Posterior vena cava (tissue), 2 donors: ENCODE data around the gene ANKRD27. TPM values are rescaled to one million over a fixed set of nuclear protein-coding genes. Genes with fewer than 3 reads are reported as not detected.

ENCODE experiments used
- DNase-seq: peaks from one replicate; pipeline ENCODE4 v3.0.0-alpha.2; 2020; ENCODE audit warnings: low spot score
- intact Hi-C, 2 donors: fragments of 100-400 bp; cut with DNase I; formaldehyde crosslinking; loops; one replicate each; pipeline versions ENCODE4 v1.14.1 to v1.14.2; 2022 to 2023
- total RNA-seq, 2 donors: library from RNA; stranded (reverse); fragmentation: NEBNext Ultra II Directional; extraction: Animal tissue kit (Norgen Biotek cat#: 25700); gene quantifications; one replicate each; pipeline ENCODE4 v1.2.1, GENCODE V29; 2021
- donor health status: DM: yes; HTN: yes; CAD: no.
- donor health status: DM: yes; HTN: yes; CAD: no.

The ANKRD27 gene
- total RNA-seq, 2 donors from 2014 or later: 25.2 to 38.1 TPM

DNA sequence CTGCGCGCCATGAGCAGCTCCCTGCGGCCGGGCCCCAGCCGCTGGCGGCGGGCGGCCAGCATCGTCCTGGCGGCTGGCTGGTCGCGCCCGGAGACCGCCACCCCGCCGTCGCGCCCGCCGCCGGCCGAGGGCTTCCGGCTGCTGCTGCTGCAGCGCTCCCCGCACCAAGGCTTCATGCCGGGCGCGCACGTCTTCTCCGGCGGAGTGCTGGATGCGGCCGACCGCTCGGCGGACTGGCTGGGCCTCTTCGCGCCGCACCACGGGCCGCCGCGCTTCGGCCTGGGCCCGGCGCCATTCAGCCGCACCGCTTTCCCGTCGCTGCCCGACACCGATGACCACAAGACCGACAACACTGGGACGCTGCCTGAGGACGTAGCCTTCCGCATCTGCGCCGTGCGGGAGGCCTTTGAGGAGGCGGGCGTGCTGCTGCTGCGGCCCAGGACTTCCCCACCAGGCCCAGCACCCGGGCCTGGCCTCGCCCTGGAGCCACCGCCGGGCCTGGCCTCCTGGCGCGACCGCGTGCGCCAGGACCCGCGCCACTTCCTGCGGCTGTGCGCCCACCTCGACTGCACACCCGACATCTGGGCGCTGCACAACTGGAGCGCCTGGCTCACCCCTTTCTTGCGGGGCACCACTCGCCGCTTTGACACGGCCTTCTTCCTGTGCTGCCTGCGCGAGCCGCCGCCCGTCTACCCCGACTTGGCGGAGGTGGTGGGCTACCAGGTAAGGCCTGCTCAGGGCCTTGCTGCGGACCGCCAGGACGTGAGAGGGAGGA lies 17.2 kb upstream of the ANKRD27 start:
- DNase-seq: peak; percentile 93
- intact Hi-C loops: no loop called here

DNA sequence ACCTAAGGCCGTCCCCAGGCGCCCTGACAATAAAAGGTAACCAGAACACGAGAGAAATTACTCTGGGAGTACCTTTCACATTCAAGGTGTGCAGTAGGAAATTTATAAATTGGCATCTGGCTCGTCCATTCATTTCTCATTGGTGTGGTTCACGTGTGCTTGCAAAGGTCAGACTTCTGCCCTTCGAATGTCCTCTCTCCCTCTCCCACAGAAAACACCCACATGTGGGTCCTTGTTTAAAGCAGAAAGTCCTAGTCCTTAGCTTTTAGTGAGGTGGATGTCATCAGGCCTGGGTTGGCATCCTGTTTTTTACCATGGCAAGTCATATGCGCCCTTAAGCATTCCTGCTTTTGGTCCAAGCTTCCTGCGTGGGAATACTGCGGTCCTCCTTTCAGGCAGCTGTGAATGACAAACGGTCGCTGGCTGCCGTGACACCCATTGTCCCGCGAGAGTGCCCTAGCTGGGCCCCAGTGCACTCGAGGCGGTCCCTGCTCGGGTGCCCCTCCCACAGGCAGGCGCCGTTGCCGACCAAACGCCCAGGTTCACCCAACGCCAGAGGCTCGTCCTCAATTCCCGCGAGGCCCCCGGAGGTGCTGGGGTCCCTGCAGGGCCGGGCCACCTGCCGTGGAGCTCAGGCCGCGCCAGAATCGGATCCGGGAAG lies 16.4 kb upstream of the ANKRD27 start, which contains the start of gene NUDT19:
Gene NUDT19, plus strand, starts transcription at position 531 of the 661 bp plus-strand sequence. CDS start 140 bp downstream, outside the sequence.
- peak; percentile 96 for DNase-seq
- intact Hi-C loops: no loop called here

DNA sequence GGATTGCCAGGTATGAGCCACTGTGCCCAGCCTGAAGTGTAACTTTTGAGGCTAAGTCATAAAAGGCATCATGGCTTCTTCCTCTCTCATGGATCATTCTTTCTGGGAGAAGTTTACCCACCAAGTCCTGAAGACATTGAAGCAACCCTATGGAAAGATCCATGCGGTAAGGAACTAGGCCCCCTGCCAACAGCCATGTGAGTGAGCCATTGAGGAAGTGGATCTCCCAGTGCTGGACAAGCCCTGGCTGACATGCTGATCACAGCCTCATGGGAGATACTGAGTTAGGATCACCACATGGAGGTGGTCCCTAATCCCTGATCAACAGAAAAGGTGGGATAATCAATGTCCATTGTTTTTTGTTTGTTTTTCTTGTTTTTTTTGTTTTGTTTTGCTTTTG lies 13.3 kb upstream of the ANKRD27 start:
- intact Hi-C loops: no loop called here
- DNase-seq: no peak

DNA sequence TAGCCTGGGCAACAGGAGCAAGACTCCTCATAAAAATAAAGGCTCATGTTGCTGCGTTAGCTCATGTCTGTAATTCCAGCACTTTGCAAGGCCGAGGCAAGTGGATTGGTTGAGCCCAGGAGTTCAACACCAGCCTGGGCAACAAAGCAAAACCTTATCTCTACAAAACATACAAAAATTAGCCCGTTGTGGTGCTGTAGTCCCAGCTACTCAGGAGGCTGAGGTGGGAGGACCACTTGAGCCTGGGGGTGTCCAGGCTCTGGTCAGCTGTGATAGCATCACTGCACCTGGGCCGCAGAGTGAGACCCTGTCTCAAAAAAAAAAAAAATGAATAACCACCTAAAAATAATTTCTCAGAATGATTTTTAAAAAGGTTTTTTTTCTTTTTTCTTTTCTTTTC lies 12.7 kb upstream of the ANKRD27 start:
- intact Hi-C loops: no loop called here
- DNase-seq: no peak

DNA sequence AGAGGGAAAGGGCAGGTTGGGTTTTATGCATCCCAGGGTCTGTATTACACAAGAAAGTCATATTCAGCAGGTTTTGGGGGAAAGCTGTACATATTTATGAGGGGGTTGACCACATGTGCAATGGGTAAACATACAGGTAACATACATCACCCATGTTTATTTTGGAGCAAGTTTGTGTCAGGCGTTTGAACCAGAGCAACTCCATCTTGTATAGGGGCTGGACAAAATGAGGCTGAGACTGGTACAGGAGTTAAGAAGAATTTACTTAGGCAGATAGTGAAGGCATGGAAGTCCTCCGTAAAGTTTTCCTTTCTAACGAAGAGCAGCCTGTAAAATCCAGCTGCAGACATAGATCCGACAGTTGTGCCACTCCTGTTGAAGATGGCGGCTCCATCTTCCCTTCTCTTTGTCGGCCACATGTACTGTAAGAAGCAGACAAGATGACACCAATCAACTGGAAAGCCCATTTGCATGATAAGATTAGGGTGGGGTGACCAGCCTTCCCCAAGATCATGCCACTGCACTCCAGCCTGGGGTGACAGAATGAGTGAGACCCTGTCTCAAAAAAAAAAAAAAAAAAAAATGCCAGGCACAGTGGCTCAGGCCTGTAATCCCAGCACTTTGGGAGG lies 12.0 kb upstream of the ANKRD27 start:
- intact Hi-C loops: no loop called here
- DNase-seq: no peak

DNA sequence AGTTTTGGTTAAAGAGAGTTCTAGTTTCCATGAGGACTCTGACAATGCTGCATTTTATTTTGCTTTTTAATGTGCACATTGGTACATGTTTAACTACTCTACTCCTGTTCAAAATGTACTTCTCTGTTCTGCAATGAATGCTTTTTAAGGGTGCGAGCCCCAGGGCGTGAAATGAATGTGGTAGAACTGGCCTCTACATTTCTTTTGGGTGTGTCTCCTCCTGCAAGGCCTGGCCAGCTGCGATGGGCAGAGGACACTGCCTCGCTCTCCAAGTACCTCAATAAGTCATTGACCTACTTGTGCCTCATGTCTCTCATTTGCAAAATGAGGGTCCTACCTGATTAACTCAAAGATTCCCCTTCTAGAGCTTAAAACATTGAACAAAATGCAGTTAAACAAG lies 7.3 kb upstream of the ANKRD27 start:
- intact Hi-C loops: no loop called here
- DNase-seq: no peak

DNA sequence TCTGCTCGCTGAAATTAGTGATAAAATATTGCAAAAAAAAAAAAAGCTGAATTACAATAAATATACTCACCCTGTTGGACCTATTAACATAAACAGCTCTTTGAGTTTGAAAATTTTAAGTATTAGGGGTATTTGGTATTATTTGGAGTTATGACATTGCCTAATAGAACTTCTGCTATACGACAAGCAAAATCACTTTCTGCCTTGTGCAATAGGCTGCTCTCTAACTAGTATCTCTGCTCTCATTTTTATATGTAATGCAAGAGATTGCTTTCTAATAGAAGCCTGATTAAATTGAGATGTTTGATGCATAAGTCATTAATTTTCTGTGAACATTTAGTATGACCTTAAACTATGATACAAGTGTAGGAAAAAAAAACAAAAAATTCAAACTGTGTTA lies 6.0 kb upstream of the ANKRD27 start:
- no peak for DNase-seq
- intact Hi-C loops: no loop called here

DNA sequence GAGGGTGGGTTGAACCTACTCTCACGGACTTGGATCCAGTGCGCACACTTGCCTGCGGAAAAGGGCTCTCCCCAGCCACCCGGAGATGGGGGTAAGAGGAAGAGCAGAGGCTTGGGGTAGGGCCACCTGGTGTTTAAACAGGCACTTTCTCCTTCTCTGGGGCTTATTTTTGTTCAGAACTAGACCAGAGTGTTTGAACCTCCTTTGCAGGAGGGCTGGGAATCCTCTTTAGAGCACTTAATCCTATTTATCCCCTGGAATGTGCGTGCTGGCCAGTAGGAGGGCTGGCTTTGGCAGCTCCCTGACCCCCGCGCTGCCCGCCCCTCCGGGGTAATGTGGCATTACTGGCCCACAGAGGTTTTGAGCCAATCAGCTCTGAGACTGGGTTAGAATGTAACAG lies 2.7 kb upstream of the ANKRD27 start:
- intact Hi-C loops: no loop called here
- no peak for DNase-seq

DNA sequence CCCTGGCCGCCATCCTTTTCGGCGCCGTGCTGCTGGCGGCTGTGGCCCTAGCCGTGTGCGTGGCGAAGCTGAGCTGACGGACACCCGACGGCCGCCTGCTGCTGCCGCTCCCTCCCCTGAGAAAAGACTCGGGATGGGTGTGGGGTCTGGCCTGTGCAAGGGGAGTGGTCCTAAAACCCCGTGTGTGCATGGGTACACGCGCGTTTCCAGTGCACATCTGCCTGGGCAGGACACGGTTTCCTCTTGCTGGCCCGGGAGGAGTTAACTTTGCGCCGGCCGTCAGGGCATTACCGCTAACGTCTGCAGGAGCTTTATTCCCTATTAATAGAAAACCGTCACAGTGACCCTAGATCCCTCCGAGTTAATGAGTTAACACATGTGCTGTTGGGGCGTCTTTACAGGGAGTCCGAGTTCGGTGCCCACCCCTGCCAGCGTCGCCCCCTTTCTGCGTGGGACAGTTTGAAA lies 1.9 kb upstream of the ANKRD27 start:
- intact Hi-C loops: no loop called here
- no peak for DNase-seq

DNA sequence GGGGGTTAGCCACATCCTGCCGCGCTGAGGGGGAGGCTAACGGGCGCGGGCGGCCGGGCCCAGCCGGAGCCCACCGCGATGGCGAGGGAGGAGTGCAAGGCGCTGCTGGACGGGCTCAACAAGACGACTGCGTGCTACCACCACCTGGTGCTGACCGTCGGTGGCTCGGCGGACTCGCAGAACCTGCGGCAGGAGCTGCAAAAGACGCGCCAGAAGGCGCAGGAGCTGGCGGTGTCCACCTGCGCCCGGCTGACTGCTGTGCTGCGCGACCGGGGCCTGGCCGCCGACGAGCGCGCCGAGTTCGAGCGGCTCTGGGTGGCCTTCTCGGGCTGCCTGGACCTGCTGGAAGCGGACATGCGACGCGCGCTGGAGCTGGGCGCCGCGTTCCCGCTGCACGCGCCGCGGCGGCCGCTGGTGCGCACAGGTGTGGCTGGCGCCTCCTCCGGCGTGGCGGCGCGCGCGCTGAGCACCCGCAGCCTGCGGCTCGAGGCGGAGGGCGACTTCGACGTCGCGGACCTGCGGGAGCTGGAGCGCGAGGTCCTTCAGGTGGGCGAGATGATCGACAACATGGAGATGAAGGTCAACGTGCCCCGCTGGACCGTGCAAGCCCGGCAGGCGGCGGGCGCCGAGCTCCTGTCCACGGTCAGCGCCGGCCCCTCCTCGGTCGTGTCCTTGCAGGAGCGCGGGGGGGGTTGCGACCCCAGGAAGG lies 1.4 kb upstream of the ANKRD27 start:
- intact Hi-C loops: no loop called here
- DNase-seq: peak; percentile 82

DNA sequence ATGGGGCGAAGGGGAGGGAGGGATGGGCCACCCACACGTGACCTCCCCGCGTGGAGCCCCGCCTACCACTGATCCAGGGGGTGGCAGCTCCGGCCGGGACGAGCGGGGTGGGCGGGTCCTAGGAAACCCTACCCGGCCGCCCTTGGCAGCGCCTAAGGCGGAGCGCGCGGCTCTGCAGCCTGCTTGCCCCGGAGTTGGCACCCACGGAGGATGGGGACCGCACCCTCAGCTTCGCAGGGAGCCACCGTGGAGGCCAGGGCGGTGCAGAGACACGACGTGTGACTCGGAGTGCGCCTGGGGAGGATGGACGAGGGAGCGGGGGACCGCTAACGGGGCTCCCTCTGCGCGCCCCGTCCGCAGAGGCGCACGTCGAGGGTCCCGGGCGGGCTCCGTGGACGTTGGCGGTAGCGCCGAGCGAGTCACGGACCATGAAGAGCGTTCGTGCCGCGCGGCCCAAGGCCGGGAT lies 773 bp upstream of the ANKRD27 start, which contains the start of gene RGS9BP:
Gene RGS9BP, plus strand, starts transcription at position 129 of the 466 bp plus-strand sequence. CDS start 416 bp downstream, outside the sequence.
- DNase-seq: peak; percentile 93
- intact Hi-C loops: no loop called here

DNA sequence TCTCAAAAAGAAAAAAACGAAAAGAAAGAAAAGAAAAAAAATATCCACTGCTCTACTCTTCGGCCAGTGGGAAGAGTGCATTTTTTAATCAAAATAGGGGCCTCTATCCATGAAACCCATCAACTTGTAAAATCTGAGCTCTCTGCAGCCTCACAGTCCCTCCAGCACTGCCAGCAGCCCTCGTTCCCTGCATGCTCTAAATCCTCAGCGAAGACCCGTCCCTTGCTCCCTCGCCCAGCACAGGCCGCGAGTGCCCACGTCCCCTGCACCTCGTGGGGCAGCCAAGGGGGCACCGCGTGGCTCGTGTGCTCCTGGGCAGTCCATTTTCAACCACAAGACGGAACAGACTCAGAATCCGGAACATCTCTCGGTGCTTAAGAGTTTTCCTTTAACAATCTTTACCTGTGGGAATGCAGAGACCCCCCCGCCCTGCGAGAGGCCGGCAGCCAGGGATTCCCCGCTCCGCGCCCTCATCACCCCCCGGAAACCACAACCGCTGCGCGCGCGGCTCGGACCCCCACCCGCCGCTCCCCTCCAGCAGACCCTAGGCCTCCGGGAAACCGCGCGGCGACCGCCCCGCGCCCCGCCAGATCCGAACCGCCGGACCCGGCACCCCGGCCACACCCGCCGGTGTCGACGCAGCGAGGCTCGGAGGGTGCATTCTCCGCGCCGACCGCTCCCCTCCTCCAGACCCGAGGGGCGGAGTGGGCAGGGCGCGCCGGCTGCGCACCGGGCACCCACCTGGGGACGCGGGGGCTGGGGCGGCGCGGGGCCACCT lies 638 bp downstream of the ANKRD27 start:
- peak; percentile 81 for DNase-seq
- intact Hi-C loops: no loop called here

DNA sequence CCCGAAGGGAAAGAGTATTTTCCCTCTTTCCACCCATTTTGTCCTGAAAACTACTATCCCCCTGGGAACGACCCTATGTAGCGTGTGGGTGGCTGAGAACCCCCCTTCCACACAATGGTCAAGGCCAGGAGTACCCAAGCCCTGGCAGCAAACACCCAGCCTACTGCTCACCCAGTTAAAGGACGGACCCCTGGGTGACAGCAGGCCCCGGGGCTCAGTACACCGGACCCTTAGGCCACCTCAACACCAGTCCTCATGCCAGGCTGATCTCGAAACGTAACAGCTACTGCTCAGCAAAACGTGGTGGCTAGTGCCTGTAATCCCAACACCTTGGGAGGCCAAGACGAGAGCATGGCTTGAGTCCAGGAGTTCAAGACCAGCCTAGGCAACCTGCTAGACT lies 1.4 kb downstream of the ANKRD27 start:
- intact Hi-C loops: no loop called here
- DNase-seq: no peak

DNA sequence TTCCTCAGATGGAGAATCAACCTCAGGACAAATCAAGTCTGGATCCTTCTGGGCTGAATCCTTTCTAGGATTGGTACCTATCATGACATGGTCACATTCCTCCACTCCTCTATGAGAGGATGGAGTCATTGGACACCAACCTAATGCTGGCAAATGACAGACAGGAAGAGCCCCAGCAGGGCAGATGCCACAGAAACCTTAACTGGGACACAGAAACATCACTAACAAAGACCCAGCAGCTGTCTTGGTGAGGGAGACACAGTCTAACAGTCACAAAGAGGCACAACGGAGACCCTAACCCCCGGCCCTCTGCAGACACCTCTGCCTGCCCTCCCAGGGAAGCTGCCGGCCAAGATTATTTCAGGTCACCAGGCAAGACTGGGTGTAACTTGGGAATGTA lies 2.1 kb downstream of the ANKRD27 start:
- intact Hi-C loops: no loop called here
- no peak for DNase-seq

DNA sequence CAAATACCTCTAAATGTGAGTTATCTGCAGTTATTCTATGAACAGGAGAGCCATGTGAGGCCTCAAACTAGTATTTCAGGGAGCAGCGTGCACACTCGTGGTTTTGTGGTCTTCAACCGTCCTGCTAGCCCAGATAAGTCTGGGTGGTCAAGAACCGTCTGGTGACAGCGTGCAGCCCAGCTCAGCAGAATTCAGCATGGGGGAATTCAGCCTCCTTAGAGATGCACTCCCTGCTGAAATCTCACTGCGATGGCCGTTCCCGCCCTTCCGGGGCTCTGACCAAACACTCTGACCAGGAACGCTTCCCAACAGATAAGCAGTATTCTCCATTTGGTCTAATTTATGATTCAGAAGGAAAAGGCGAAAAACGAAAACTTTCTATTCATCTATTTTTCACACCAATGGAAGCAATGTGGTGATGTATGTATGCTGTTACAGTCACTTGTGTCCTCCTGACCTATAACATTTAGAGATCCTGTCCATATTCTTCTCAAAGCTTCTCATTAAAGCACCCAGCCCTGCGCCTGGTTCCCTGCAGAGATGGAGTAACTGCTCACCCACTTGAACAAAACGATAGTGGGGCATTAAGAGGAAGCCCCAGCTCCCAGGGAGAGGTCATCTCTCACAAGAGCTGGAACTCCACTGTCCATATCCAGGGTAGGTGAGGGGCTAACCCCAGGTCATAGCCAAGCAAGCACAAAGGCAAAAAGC lies 2.9 kb downstream of the ANKRD27 start:
- intact Hi-C loops: no loop called here
- no peak for DNase-seq

DNA sequence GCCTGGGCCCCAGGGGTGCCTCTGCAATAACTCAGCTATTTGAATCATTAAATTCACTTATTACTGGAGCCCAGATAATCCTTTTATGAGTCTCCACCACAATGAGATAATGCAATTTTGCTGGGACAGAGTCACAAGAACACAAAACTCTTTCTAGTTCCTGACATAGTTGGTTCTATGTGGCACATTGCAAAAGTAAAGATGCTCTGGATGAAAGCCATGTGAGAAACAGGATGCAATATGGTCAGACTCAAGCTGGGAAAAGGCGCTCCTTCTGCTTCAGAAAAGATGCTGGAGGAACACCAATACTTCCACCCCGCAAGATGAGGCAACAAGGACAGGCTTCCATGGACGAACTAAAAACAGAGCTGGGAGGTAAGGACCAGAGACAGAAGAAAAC lies 5.7 kb downstream of the ANKRD27 start:
- DNase-seq: no peak
- intact Hi-C loops: no loop called here

DNA sequence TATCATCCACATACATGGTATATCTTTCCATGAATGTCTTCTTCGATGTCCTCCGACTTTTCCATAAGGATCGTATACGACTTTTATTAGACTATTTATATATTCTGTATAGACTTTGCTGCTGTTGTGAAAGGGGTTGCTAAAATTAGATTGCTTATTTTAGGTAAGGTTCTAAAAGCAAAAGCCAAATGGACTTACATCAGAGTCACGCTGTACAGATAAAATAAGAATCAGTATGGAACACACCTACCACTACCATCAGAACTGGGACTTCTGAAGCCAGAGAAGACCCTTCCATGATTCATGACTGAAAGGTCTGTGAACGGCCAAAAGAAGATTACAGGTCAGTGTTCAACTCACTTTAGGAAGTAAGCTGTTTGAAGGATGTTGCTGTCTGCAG lies 8.9 kb downstream of the ANKRD27 start:
- intact Hi-C loops: no loop called here
- DNase-seq: no peak

DNA sequence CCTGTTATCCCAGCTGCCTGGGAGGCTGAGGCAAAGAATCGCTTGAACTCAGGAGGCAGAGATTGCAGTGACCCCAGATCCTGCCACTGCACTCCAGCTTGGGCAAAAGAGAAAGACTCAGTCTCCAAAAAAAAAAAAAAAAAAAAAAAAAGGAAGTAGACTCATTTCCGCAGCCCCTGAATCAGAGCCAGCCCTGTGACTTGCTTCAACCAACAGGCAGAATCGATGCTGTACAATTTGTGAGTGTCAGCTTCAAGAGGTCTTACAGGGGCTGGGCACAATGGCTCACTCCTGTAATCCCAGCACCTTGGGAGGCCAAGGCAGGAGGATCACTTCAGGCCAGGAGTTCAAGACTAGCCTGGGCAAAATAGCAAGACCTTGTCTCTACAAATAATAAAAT lies 12.8 kb downstream of the ANKRD27 start:
- no peak for DNase-seq
- intact Hi-C loops: no loop called here
